Small intestine (tissue), 7 donors: ENCODE data around the gene PRR23A. TPM values are rescaled to one million over a fixed set of nuclear protein-coding genes. Genes with fewer than 3 reads are reported as not detected.

ENCODE experiments used
- DNase-seq, 2 donors: peaks; one replicate each; pipeline versions ENCODE4 v3.0.0 to v3.0.0-alpha.2; 2013
- FAIRE-seq: peaks from 2 replicates; lab custom pipeline; 2012; peaks lifted over from hg19 to GRCh38; lab: Jason Lieb, UNC
- H3K27ac ChIP-seq, 3 donors: one replicate each; pipeline ENCODE4 v1.5.1; 2013; ENCODE audit warnings: low read length in 2 of 3, mild to moderate bottlenecking in 2 of 3, control low read depth in 1 of 3, inconsistent platforms in 1 of 3, low read depth in 1 of 3, moderate library complexity in 1 of 3
- H3K27me3 ChIP-seq, 3 donors: one replicate each; pipeline ENCODE4 v1.6.1; 2013; ENCODE audit warnings: low read length in 3 of 3, inconsistent platforms in 1 of 3; ENCODE audit not compliant: control insufficient read depth in 3 of 3, insufficient read depth in 3 of 3
- H3K36me3 ChIP-seq, 3 donors: one replicate each; pipeline ENCODE4 v1.6.1; 2013; ENCODE audit warnings: low read length in 3 of 3, inconsistent platforms in 1 of 3, low read depth in 1 of 3, mild to moderate bottlenecking in 1 of 3, moderate library complexity in 1 of 3; ENCODE audit not compliant: control insufficient read depth in 3 of 3, insufficient read depth in 2 of 3
- H3K4me1 ChIP-seq, 3 donors: one replicate each; pipeline ENCODE4 v1.6.1; 2013; ENCODE audit warnings: low read length in 2 of 3, inconsistent platforms in 1 of 3, low read depth in 1 of 3, mild to moderate bottlenecking in 1 of 3, moderate library complexity in 1 of 3; ENCODE audit not compliant: control insufficient read depth in 3 of 3, insufficient read depth in 2 of 3
- H3K4me3 ChIP-seq, 3 donors: one replicate each; pipeline ENCODE4 v1.5.1; 2013; ENCODE audit warnings: low read length in 3 of 3, control low read depth in 1 of 3, inconsistent platforms in 1 of 3, low read depth in 1 of 3, mild to moderate bottlenecking in 1 of 3, moderate library complexity in 1 of 3
- H3K9me3 ChIP-seq, 2 donors: one replicate each; pipeline ENCODE4 v1.6.1; 2013; ENCODE audit warnings: low read depth in 1 of 2, low read length in 1 of 2; ENCODE audit not compliant: control insufficient read depth in 2 of 2, insufficient read depth in 1 of 2
- WGBS, 3 donors: extraction: QIAGEN DNeasy Blood & Tissue Kit; methylation state at CpG; one replicate each; pipeline ENCODE4 v1.1.7; 2013; 5-methylcytosine and 5-hydroxymethylcytosine counted together
- polyA plus RNA-seq, 4 donors: library from polyadenylated mRNA; stranded (reverse) in 3 of 4; unstranded in 1 of 4; fragments of 200-250 nt in 3 of 4; fragments of 120-200 nt in 1 of 4; gene quantifications; one replicate each; pipeline versions ENCODE4 v1.2.1 to v1.2.3, GENCODE V29; 2013
- donor health status: healthy with polysubstance abuse.
- donor health status: control.
- donor health status: control.
- donor health status: Bipolar disorder and iron deficiency.
- donor health status: healthy.

The PRR23A gene
- polyA plus RNA-seq, 4 donors: not detected

DNA sequence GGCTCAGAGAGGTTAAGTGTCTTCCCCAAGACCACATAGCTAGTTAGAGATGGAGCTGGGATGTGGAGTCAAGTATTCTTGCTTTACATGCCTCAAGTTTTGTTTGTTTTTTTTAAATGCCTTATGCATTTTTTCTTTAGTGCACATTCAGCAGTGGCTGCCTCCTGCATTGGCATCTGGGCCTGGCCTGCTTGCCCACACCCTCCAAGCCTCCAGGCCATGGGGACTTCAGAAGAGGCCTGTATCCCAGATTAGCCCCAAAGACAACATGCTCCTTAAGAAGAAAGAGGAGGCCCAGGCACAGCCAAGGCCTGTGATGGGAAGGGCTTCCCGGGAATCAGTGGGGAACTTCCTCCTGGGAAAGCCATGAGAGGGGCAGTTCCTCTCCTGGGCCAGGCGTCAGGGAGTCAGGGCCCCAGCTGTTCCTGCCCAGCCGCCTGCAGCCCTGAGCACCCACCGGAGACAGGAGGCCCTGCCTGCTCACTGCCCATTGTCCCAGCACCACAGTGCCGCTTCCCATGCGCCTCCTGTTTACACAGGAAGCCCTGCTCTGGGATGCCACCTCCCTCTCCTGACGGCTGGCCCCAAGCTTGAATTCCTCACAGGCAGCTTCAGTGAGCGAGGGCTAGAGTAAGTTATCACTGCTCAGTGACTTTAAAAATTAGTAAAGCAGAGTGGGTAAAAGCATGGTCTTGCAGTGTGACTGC is 43.1 kb downstream of the PRR23A start:
- H3K4me1 ChIP-seq: peaks cover 0 to 3% (median 0%) of the 10 kb centered on the region in 3 donors
- FAIRE-seq: no peak
- no peak for DNase-seq
- H3K27ac ChIP-seq: no peak overlapping the region
- 63 to 76% (median 66%) methylated on average over 7 to 8 of the region's 8 CpGs for WGBS, 3 donors
- H3K4me3 ChIP-seq: no peak overlapping the region
- H3K9me3 ChIP-seq: peaks cover 0 to 4% of the 10 kb centered on the region in 2 donors
- H3K27me3 ChIP-seq: peaks cover 0 to 49% (median 24%) of the 10 kb centered on the region in 3 donors
- H3K36me3 ChIP-seq: no peaks in the 10 kb centered on the region

DNA sequence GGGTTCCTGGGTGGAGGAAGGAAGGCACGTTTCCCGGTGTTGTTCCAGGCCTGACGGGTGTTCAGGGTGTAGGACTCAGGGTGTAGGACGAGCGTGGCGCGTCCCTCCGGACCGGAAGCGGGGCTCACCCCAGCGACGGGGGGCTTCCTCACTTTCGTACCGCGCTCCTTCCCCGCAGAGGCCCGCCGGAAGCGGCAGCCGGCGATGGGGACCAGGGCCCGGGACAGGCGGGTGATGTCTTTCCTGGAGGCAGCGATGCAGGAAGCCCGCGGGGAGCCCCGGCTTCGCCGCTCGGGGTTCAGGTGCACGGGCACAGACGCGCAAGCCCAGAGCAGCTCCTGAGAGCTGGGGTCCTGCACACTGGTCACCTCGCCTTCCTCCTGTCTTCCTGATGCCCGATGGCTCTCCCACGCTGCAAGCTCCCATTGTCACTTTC is 45.6 kb downstream of the PRR23A start:
- Histone ChIP-seq H3K27ac (no peak overlapping the region), H3K36me3 (no peaks in the 10 kb centered on the region), H3K4me3 (no peak overlapping the region), H3K9me3 (peaks cover 0 to 4% of the 10 kb centered on the region in 2 donors), H3K27me3 (peaks cover 0 to 59% (median 25%) of the 10 kb centered on the region in 3 donors), H3K4me1 (peaks cover 0 to 3% (median 0%) of the 10 kb centered on the region in 3 donors)
- FAIRE-seq: no peak
- WGBS, 3 donors: 3 to 6% (median 4%) methylated on average over 18 to 36 of the region's 36 CpGs
- DNase-seq: no peak

Other genes starting within 250 kb of the PRR23A start
- gene PIK3CB, start 171.3 kb downstream of the PRR23A start, polyA plus RNA-seq: 10 to 100 TPM; 16.2 to 57.1 (median 19.2) TPM
- gene FOXL2, start 59.1 kb downstream of the PRR23A start, polyA plus RNA-seq: not detected
- gene FOXL2NB, start 59.1 kb downstream of the PRR23A start, polyA plus RNA-seq: not detected
- gene PRR23B, start 14.7 kb upstream of the PRR23A start, polyA plus RNA-seq: not detected
- gene PRR23C, start 38.6 kb upstream of the PRR23A start, polyA plus RNA-seq: not detected